RKO (cell line): Measurements from ENCODE around the gene CCDC192.

Experiments
- DNase-seq: peaks from one replicate; pipeline ENCODE4 v3.0.0-alpha.2; 2016; ENCODE audit warnings: low spot score

The CCDC192 gene

GRCh38 chr5:127957701-127958239 is 254.6 kb downstream of the CCDC192 start:
- DNase-seq: no peak

GRCh38 chr5:127958421-127959011 is 255.3 kb downstream of the CCDC192 start:
- DNase-seq: no peak

- peak; percentile 55 for DNase-seq
These were observed 256.1 kb downstream of the CCDC192 start for GRCh38 chr5:127959152-127959764.

GRCh38 chr5:127960270-127960691 is 257.1 kb downstream of the CCDC192 start:
- DNase-seq: no peak

- DNase-seq: no peak
These were observed 258.0 kb downstream of the CCDC192 start for GRCh38 chr5:127961006-127961762.

- DNase-seq: no peak
These were observed 258.6 kb downstream of the CCDC192 start for GRCh38 chr5:127961763-127962145.

- DNase-seq: no peak
These were observed 259.3 kb downstream of the CCDC192 start for GRCh38 chr5:127962491-127962890.

GRCh38 chr5:127963233-127963632 is 260.0 kb downstream of the CCDC192 start:
- DNase-seq: no peak

- DNase-seq: no peak
These were observed 260.7 kb downstream of the CCDC192 start for GRCh38 chr5:127963931-127964330.

- DNase-seq: no peak
These were observed 264.3 kb downstream of the CCDC192 start for GRCh38 chr5:127967323-127967982.

GRCh38 chr5:127967983-127968592 is 264.9 kb downstream of the CCDC192 start:
- no peak for DNase-seq

- no peak for DNase-seq
These were observed 265.8 kb downstream of the CCDC192 start for GRCh38 chr5:127969002-127969401.

- no peak for DNase-seq
These were observed 266.5 kb downstream of the CCDC192 start for GRCh38 chr5:127969651-127970050.

- DNase-seq: no peak
These were observed 266.9 kb downstream of the CCDC192 start for GRCh38 chr5:127970081-127970480.

GRCh38 chr5:127970854-127971425 is 267.7 kb downstream of the CCDC192 start:
- DNase-seq: no peak

GRCh38 chr5:127975961-127976360 is 272.8 kb downstream of the CCDC192 start:
- no peak for DNase-seq

GRCh38 chr5:127976525-127976924 is 273.3 kb downstream of the CCDC192 start:
- no peak for DNase-seq

- DNase-seq: no peak
These were observed 274.0 kb downstream of the CCDC192 start for GRCh38 chr5:127976991-127977717.

- DNase-seq: no peak
These were observed 275.6 kb downstream of the CCDC192 start for GRCh38 chr5:127978738-127979300.

GRCh38 chr5:127979475-127979874 is 276.3 kb downstream of the CCDC192 start:
- DNase-seq: no peak

- no peak for DNase-seq
These were observed 277.7 kb downstream of the CCDC192 start for GRCh38 chr5:127980843-127981242.
